ENCODE measurements around the gene NUP98.

GRCh38 chr11:3735827-3736226 is 61.5 kb downstream of the NUP98 start:
- no peak for TF ChIP-seq CTCF (IDR thresholded peaks at IDR 0.05; ENCODE audit: poor library complexity)
- TF ChIP-seq EZH2 (IDR thresholded peaks at IDR 0.05; ENCODE audit: borderline replicate concordance), result no peak
